ENCODE results near the gene IGF2BP3. TPM values are rescaled to one million over a fixed set of nuclear protein-coding genes. Genes with fewer than 3 reads are reported as not detected.

Gene IGF2BP3
- total and polyA plus RNA-seq, 2 donors (not counting 3 experiments of a cell fraction or from before 2014, with no cell fraction given) = 41.2 to 111 TPM

DNA sequence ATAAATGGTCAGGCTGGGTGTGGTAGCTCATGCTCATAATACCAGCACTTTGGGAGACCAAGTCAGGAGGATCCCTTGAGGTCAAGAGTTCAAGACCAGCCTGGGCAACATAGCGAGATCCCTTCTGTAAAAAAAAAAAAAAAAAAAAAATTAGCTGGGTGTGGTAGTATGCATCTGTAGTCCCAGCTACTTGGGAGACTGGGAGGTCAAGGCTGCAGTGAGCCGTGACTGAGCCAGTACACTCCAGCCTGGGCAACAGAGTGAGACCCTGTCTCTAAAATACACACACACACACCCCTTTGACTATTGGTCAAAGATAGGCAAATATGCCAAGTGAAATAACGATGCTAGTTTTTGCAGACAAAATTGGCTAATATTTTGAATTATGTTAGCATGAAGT is 80.6 kb downstream of the IGF2BP3 start:
- no peak overlapping the region for H3K27ac ChIP-seq (ENCODE audit: insufficient read depth, low read depth, low read length)
- ChIA-PET POLR2A (no interaction called here), CTCF (interaction anchor here (1.1 kb wide), 1 partner anchor 74 kb away, joined by 5 read pairs; no protein-coding TSS in a partner anchor)
- H3K4me3 ChIP-seq (replicated peaks in 1 of 3; ENCODE audit: insufficient read depth in 1 of 3, low read depth in 1 of 3, low read length in 3 of 3) = no peak overlapping the region
- no peaks in the 10 kb centered on the region for H3K9me3 ChIP-seq (replicated peaks; ENCODE audit: control insufficient read depth, insufficient read depth, low read length)
- no peaks in the 10 kb centered on the region for H3K9me1 ChIP-seq (replicated peaks; ENCODE audit: control insufficient read depth, extremely low read depth, insufficient read depth, low read length)
- no peak overlapping the region for H2AFZ ChIP-seq (ENCODE audit: low read depth, low read length)
- H3K79me2 ChIP-seq (ENCODE audit: control insufficient read depth, insufficient read depth, low read length) = peaks cover 59% of the 10 kb centered on the region
- no peak for DNase-seq (ENCODE audit: low read depth, low spot score)
- H3K4me2 ChIP-seq (ENCODE audit: insufficient read depth, low read length) = no peak overlapping the region
- no TSS peak for BruUV-seq (replicated peaks)
- H4K20me1 ChIP-seq (replicated peaks; ENCODE audit: control insufficient read depth, extremely low read depth, insufficient read depth, low read length) = no peaks in the 10 kb centered on the region
- intact Hi-C loops (cut with micrococcal nuclease) = no loop called here
- no peaks in the 10 kb centered on the region for H3K4me1 ChIP-seq (ENCODE audit: control insufficient read depth, extremely low read depth, insufficient read depth, low read length)
- TF ChIP-seq MYC (IDR thresholded peaks at IDR 0.05; ENCODE audit: low read depth, low read length) (no peak), FOS (IDR thresholded peaks at IDR 0.05; ENCODE audit: borderline replicate concordance, insufficient read depth, low read length) (no peak), JUN (IDR thresholded peaks at IDR 0.05; ENCODE audit: borderline replicate concordance, insufficient read depth, insufficient read length, low read depth) (no peak), GATA2 (IDR thresholded peaks at IDR 0.05; ENCODE audit: insufficient read depth, insufficient read length, low read depth, low read length) (no peak), POLR2A (IDR thresholded peaks at IDR 0.05; ENCODE audit: low read depth, low read length) (no peak), POLR2AphosphoS5 (IDR thresholded peaks at IDR 0.05; ENCODE audit: insufficient read depth, low read depth, low read length) (no peak), EZH2 (IDR thresholded peaks at IDR 0.05; ENCODE audit: borderline replicate concordance, low read depth, low read length, severe bottlenecking) (no peak)
- TF ChIP-seq, protein P1, sequence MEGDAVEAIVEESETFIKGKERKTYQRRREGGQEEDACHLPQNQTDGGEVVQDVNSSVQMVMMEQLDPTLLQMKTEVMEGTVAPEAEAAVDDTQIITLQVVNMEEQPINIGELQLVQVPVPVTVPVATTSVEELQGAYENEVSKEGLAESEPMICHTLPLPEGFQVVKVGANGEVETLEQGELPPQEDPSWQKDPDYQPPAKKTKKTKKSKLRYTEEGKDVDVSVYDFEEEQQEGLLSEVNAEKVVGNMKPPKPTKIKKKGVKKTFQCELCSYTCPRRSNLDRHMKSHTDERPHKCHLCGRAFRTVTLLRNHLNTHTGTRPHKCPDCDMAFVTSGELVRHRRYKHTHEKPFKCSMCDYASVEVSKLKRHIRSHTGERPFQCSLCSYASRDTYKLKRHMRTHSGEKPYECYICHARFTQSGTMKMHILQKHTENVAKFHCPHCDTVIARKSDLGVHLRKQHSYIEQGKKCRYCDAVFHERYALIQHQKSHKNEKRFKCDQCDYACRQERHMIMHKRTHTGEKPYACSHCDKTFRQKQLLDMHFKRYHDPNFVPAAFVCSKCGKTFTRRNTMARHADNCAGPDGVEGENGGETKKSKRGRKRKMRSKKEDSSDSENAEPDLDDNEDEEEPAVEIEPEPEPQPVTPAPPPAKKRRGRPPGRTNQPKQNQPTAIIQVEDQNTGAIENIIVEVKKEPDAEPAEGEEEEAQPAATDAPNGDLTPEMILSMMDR (IDR thresholded peaks at IDR 0.05; ENCODE audit: extremely low read depth in 1 of 2, insufficient read depth in 1 of 2, low read depth in 1 of 2, low read length in 2 of 2) = no peak
- TF ChIP-seq, protein P2, sequence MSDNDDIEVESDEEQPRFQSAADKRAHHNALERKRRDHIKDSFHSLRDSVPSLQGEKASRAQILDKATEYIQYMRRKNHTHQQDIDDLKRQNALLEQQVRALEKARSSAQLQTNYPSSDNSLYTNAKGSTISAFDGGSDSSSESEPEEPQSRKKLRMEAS (IDR thresholded peaks at IDR 0.05; ENCODE audit: insufficient read depth, insufficient read length) = no peak
- H3K36me3 ChIP-seq (ENCODE audit: control insufficient read depth in 2 of 2, extremely low read depth in 1 of 2, insufficient read depth in 2 of 2, low read length in 2 of 2) = peaks cover 0 to 3% of the 10 kb centered on the region in 2 experiments
- H3K27me3 ChIP-seq (ENCODE audit: control insufficient read depth in 2 of 2, insufficient read depth in 2 of 2, low read length in 2 of 2) = no peaks in the 10 kb centered on the region
- FAIRE-seq = no peak
- H3K9ac ChIP-seq (replicated peaks; ENCODE audit: extremely low read depth, insufficient read depth, low read length) = no peak overlapping the region
- dilution Hi-C loops (cut with MboI; ENCODE audit: extremely low pct_ligation_motif_present, low sequenced_read_pairs) = no loop called here

Data from endothelial cell of umbilical vein (primary cell).